HG03108 (cell line): ENCODE data around the gene CCDC12.

Source experiments
- ATAC-seq: cut with Tn5 transposase; IDR thresholded peaks from one replicate; pipeline ENCODE4 v1.9.1; 2021; ENCODE audit warnings: moderate library complexity; ENCODE audit not compliant: unreplicated experiment

The CCDC12 gene

GRCh38 chr3:46996689-46997452 is 20.3 kb upstream of the CCDC12 start:
- no peak for ATAC-seq

- ATAC-seq = no peak
Observed at GRCh38 chr3:46995901-46996562, 19.5 kb upstream of the CCDC12 start.

- ATAC-seq = no peak
Observed at GRCh38 chr3:46994801-46995731, 18.5 kb upstream of the CCDC12 start.

- no peak for ATAC-seq
Observed at GRCh38 chr3:46993986-46994385, 17.4 kb upstream of the CCDC12 start.

- ATAC-seq = no peak
Observed at GRCh38 chr3:46993292-46993691, 16.7 kb upstream of the CCDC12 start.

GRCh38 chr3:46992231-46992630 is 15.7 kb upstream of the CCDC12 start:
- no peak for ATAC-seq

- ATAC-seq = no peak
Observed at GRCh38 chr3:46991406-46992165, 15.0 kb upstream of the CCDC12 start.

GRCh38 chr3:46990573-46991374 is 14.2 kb upstream of the CCDC12 start:
- peak; percentile 35 for ATAC-seq

GRCh38 chr3:46989146-46989810 is 12.7 kb upstream of the CCDC12 start:
- ATAC-seq = no peak

- ATAC-seq = no peak
Observed at GRCh38 chr3:46988616-46989015, 12.1 kb upstream of the CCDC12 start.

GRCh38 chr3:46987743-46988401 is 11.3 kb upstream of the CCDC12 start:
- ATAC-seq = peak; percentile 62

GRCh38 chr3:46987319-46987742 is 10.8 kb upstream of the CCDC12 start:
- ATAC-seq = no peak

- no peak for ATAC-seq
Observed at GRCh38 chr3:46986782-46987310, 10.3 kb upstream of the CCDC12 start.

GRCh38 chr3:46986055-46986730 is 9.6 kb upstream of the CCDC12 start:
- ATAC-seq = no peak

- no peak for ATAC-seq
Observed at GRCh38 chr3:46985588-46985987, 9.0 kb upstream of the CCDC12 start.

GRCh38 chr3:46984591-46985459 is 8.3 kb upstream of the CCDC12 start:
- ATAC-seq = no peak

- no peak for ATAC-seq
Observed at GRCh38 chr3:46982546-46982945, 6.0 kb upstream of the CCDC12 start.
